H9 (cell line): Measurements from ENCODE around the gene SLC2A14. TPM values are rescaled to one million over a fixed set of nuclear protein-coding genes. Genes with fewer than 3 reads are reported as not detected.
"Not testable (repeated sequence)": the region's sequence is repeated elsewhere in the genome, so short reads cannot be mapped to it uniquely, and the experiment has no call there.

Source experiments
- DNase-seq: peaks from one replicate; pipeline ENCODE4 v3.0.0-alpha.2; 2017
- H2AFZ ChIP-seq: one replicate; pipeline ENCODE4 v1.6.1; 2013; ENCODE audit warnings: mild to moderate bottlenecking, low read length, control low read depth, moderate library complexity
- H2AK5ac ChIP-seq: 2 replicates; pipeline ENCODE4 v1.6.1; 2013; ENCODE audit warnings: low read length, control low read depth, mixed read lengths; ENCODE audit not compliant: insufficient read length
- H2BK120ac ChIP-seq: one replicate; pipeline ENCODE4 v1.6.1; 2013; ENCODE audit warnings: low read depth, mild to moderate bottlenecking, low read length, control low read depth, inconsistent platforms; ENCODE audit not compliant: poor library complexity, severe bottlenecking
- H2BK12ac ChIP-seq: 2 replicates; pipeline ENCODE4 v1.6.1; 2013; ENCODE audit warnings: low read length, control low read depth, mixed read lengths, low read depth; ENCODE audit not compliant: insufficient read length
- H2BK15ac ChIP-seq: 2 replicates; pipeline ENCODE4 v1.6.1; 2013; ENCODE audit warnings: low read depth, low read length, control low read depth
- H2BK20ac ChIP-seq: one replicate; pipeline ENCODE4 v1.6.1; 2013; ENCODE audit warnings: low read depth, mild to moderate bottlenecking, low read length, control low read depth, inconsistent platforms; ENCODE audit not compliant: poor library complexity, severe bottlenecking
- H2BK5ac ChIP-seq: 2 replicates; pipeline ENCODE4 v1.6.1; 2013; ENCODE audit warnings: low read length, control low read depth, mixed read lengths; ENCODE audit not compliant: insufficient read length
- H3K14ac ChIP-seq: 2 replicates; pipeline ENCODE4 v1.6.1; 2013; ENCODE audit warnings: low read length, control low read depth; ENCODE audit not compliant: insufficient read depth
- H3K18ac ChIP-seq: 2 replicates; pipeline ENCODE4 v1.6.1; 2013; ENCODE audit warnings: low read depth, mild to moderate bottlenecking, mixed read lengths, low read length, control low read depth; ENCODE audit not compliant: insufficient read length
- H3K23ac ChIP-seq: 2 replicates; pipeline ENCODE4 v1.6.1; 2013; ENCODE audit warnings: low read length, control low read depth, mixed read lengths, low read depth; ENCODE audit not compliant: insufficient read length
- H3K23me2 ChIP-seq: 2 replicates; pipeline ENCODE4 v1.6.1; 2013; ENCODE audit warnings: low read depth, mild to moderate bottlenecking, mixed read lengths, low read length, control low read depth; ENCODE audit not compliant: insufficient read length, poor library complexity, severe bottlenecking
- H3K27ac ChIP-seq: 2 replicates; pipeline ENCODE4 v1.5.1; 2013; ENCODE audit warnings: low read length, control low read depth, mixed read lengths, low read depth; ENCODE audit not compliant: insufficient read length
- H3K27me3 ChIP-seq: 2 replicates; pipeline ENCODE4 v1.6.1; 2013; ENCODE audit warnings: low read length, control low read depth, inconsistent platforms; ENCODE audit not compliant: insufficient read depth
- H3K4ac ChIP-seq: 2 replicates; pipeline ENCODE4 v1.6.1; 2013; ENCODE audit warnings: low read depth, mild to moderate bottlenecking, control low read depth, inconsistent platforms, low read length, moderate library complexity
- H3K4me1 ChIP-seq: 2 replicates; pipeline ENCODE4 v1.6.1; 2013; ENCODE audit warnings: low read length, control low read depth, inconsistent platforms; ENCODE audit not compliant: insufficient read depth
- H3K4me2 ChIP-seq: 2 replicates; pipeline ENCODE4 v1.6.1; 2013; ENCODE audit warnings: low read length, control low read depth, mixed read lengths; ENCODE audit not compliant: insufficient read length, insufficient read depth
- H3K56ac ChIP-seq: 2 replicates; pipeline ENCODE4 v1.6.1; 2013; ENCODE audit warnings: low read depth, mild to moderate bottlenecking, mixed read lengths, low read length, control low read depth; ENCODE audit not compliant: insufficient read length
- H3K79me1 ChIP-seq: 2 replicates; pipeline ENCODE4 v1.6.1; 2013; ENCODE audit warnings: low read depth, mild to moderate bottlenecking, moderate library complexity, low read length, control low read depth, inconsistent platforms; ENCODE audit not compliant: insufficient read depth, poor library complexity, severe bottlenecking
- H3K79me2 ChIP-seq: 2 replicates; pipeline ENCODE4 v1.6.1; 2013; ENCODE audit warnings: low read length, control low read depth, inconsistent platforms; ENCODE audit not compliant: insufficient read depth
- H3K9ac ChIP-seq: 2 replicates; pipeline ENCODE4 v1.6.1; 2013; ENCODE audit warnings: low read length, control low read depth, mixed read lengths; ENCODE audit not compliant: insufficient read length; ENCODE audit errors: extremely low read depth
- H3K9me3 ChIP-seq: one replicate; pipeline ENCODE4 v1.6.1; 2013; ENCODE audit warnings: low read depth, low read length, inconsistent platforms; ENCODE audit not compliant: control insufficient read depth
- H3T11ph ChIP-seq: one replicate; pipeline ENCODE4 v1.6.1; 2013; ENCODE audit warnings: mild to moderate bottlenecking, low read length, control low read depth, inconsistent platforms
- H4K20me1 ChIP-seq: one replicate; pipeline ENCODE4 v1.6.1; 2013; ENCODE audit not compliant: control insufficient read depth, insufficient read length, insufficient read depth
- H4K5ac ChIP-seq: 2 replicates; pipeline ENCODE4 v1.6.1; 2013; ENCODE audit warnings: low read depth, mild to moderate bottlenecking, mixed read lengths, low read length, control low read depth; ENCODE audit not compliant: insufficient read length
- H4K8ac ChIP-seq: replicated peaks from 2 replicates; pipeline ENCODE4 v1.6.1; 2013; ENCODE audit warnings: low read length, control low read depth, mixed read lengths, low read depth; ENCODE audit not compliant: insufficient read length
- H4K91ac ChIP-seq: 2 replicates; pipeline ENCODE4 v1.6.1; 2013; ENCODE audit warnings: low read depth, mild to moderate bottlenecking, moderate library complexity, mixed read lengths, low read length, control low read depth; ENCODE audit not compliant: insufficient read length
- H3K27ac Mint-ChIP-seq, 3 experiments: 2 replicates in 2 of 3; 3 replicates in 1 of 3; pipeline ENCODE4 v1.8.0; 2020 to 2021; ENCODE audit warnings: mixed read lengths in 3 of 3, mild to moderate bottlenecking in 1 of 3, moderate library complexity in 1 of 3
- H3K27me3 Mint-ChIP-seq: 2 replicates; pipeline ENCODE4 v1.8.0; 2021; ENCODE audit warnings: low read depth, mild to moderate bottlenecking, moderate library complexity, mixed read lengths
- H3K36me3 Mint-ChIP-seq, 3 experiments: 2 replicates in 2 of 3; 3 replicates in 1 of 3; pipeline ENCODE4 v1.8.0; 2020 to 2021; ENCODE audit warnings: low read depth in 3 of 3, mixed read lengths in 3 of 3; ENCODE audit not compliant: insufficient read depth in 1 of 3
- H3K4me1 Mint-ChIP-seq, 2 experiments: 2 replicates each; pipeline ENCODE4 v1.8.0; 2020; ENCODE audit warnings: mixed read lengths in 2 of 2
- H3K4me3 Mint-ChIP-seq, 2 experiments: 2 replicates in 1 of 2; 3 replicates in 1 of 2; pipeline ENCODE4 v1.8.0; 2020 to 2021; ENCODE audit warnings: mild to moderate bottlenecking in 2 of 2, mixed read lengths in 2 of 2, moderate library complexity in 1 of 2
- H3K9me3 Mint-ChIP-seq, 2 experiments: 2 replicates in 1 of 2; 3 replicates in 1 of 2; pipeline ENCODE4 v1.8.0; 2020; ENCODE audit warnings: mild to moderate bottlenecking in 2 of 2, mixed read lengths in 2 of 2, moderate library complexity in 1 of 2
- CTCF ChIP-seq: fragments of 200-600 bp; sonication (generic); conservative IDR thresholded peaks from 3 replicates; pipeline ENCODE4 v1.8.0; 2021; ENCODE audit warnings: antibody characterized with exemption, mild to moderate bottlenecking
- WGBS: extraction: QIAGEN DNeasy Blood & Tissue Kit; methylation state at CpG from one replicate; pipeline ENCODE4 v1.1.7; 2013; ENCODE audit warnings: missing lambda C conversion rate, low lambda C conversion rate, mixed read lengths; ENCODE audit not compliant: insufficient read length; ENCODE audit errors: extremely low coverage; 5-methylcytosine and 5-hydroxymethylcytosine counted together
- total RNA-seq: library from RNA; stranded (reverse); gene quantifications from 2 replicates; pipeline ENCODE4 v1.2.1, GENCODE V29; 2021

Gene SLC2A14
- total RNA-seq, 1 experiment from 2014 or later = 19.1 TPM

DNA sequence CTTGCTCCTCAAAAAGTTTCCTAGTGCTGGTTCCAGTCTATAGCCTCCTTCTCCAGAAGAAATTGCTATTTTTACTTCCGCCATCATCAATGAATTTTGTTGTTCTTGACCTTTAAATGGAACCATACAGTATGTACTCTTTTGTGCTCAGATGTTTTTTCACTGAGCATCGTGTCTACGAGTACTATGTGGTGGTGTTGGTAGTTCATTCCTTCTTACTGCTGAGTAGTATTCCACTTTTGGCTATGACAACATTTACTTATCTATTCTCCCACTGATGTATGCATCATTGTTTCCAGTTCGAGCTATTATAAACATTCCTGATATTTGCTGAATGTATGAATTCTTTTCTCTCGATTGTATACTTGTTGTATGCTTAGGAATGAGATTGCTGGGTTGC is 28.6 kb downstream of the SLC2A14 start:
- Histone ChIP-seq H2AK5ac (no peak overlapping the region), H3K14ac (no peak overlapping the region), H3K4ac (no peak overlapping the region), H2BK20ac (peak overlapping the region; percentile 14), H3K27me3 (no peaks in the 10 kb centered on the region), H2BK5ac (no peak overlapping the region), H3K23me2 (no peaks in the 10 kb centered on the region), H2BK120ac (no peak overlapping the region), H4K20me1 (no peaks in the 10 kb centered on the region), H2BK12ac (peak overlapping the region; percentile 35), H3K56ac (no peak overlapping the region), H3T11ph (no peak overlapping the region), H4K8ac (no peak overlapping the region), H2BK15ac (no peak overlapping the region), H3K79me2 (no peaks in the 10 kb centered on the region), H2AFZ (no peak overlapping the region), H3K9me3 (no peaks in the 10 kb centered on the region), H3K9ac (no peak overlapping the region), H4K91ac (no peak overlapping the region), H3K23ac (no peak overlapping the region), H3K18ac (no peak overlapping the region), H3K27ac (no peak overlapping the region), H3K79me1 (no peaks in the 10 kb centered on the region), H3K4me2 (no peak overlapping the region), H3K4me1 (no peaks in the 10 kb centered on the region; the same call in 1 of the 2 replicates), H4K5ac (no peak overlapping the region)
- H3K4me1 Mint-ChIP-seq = peaks cover 41 to 44% of the 10 kb centered on the region in 2 experiments
- H3K27ac Mint-ChIP-seq = no peak overlapping the region
- no peak for TF ChIP-seq CTCF
- peaks cover 0 to 3% of the 10 kb centered on the region in 2 experiments; a peak in 1 of 5 replicates for H3K9me3 Mint-ChIP-seq
- peaks cover 0 to 2% (median 0%) of the 10 kb centered on the region in 3 experiments; a peak in 2 of 7 replicates for H3K36me3 Mint-ChIP-seq
- WGBS = no CpG with 5 or more reads among the region's 5 CpGs
- H3K4me3 Mint-ChIP-seq = no peak overlapping the region
- H3K27me3 Mint-ChIP-seq = no peaks in the 10 kb centered on the region; the same call in 1 of the 2 replicates
- DNase-seq = no peak

- H3K27me3 Mint-ChIP-seq, H3T11ph ChIP-seq, H3K36me3 Mint-ChIP-seq, H3K4me3 Mint-ChIP-seq, H2BK5ac ChIP-seq, H2BK12ac ChIP-seq, H3K79me2 ChIP-seq, H4K91ac ChIP-seq, H3K56ac ChIP-seq, H2AK5ac ChIP-seq, H2AFZ ChIP-seq, H3K23ac ChIP-seq, H4K8ac ChIP-seq, H3K4me2 ChIP-seq, H3K18ac ChIP-seq, H3K14ac ChIP-seq, H4K20me1 ChIP-seq, H3K4ac ChIP-seq, H2BK20ac ChIP-seq, H4K5ac ChIP-seq, H2BK120ac ChIP-seq, H3K9me3 Mint-ChIP-seq, H3K4me1 ChIP-seq, H3K27ac ChIP-seq, H2BK15ac ChIP-seq, H3K9me3 ChIP-seq, H3K27me3 ChIP-seq, H3K23me2 ChIP-seq, DNase-seq, H3K79me1 ChIP-seq, H3K9ac ChIP-seq: not testable (repeated sequence)
- H3K4me1 Mint-ChIP-seq = peaks cover 41 to 45% of the 10 kb centered on the region in 2 experiments
- no CpG with 5 or more reads among the region's 9 CpGs for WGBS
- H3K27ac Mint-ChIP-seq = peak overlapping the region in 2 of 3 experiments; percentile 0 to 17; a peak in 2 of 7 replicates
Observed at GRCh38 chr12:7843583-7843982, 29.1 kb downstream of the SLC2A14 start.
